ENCODE measurements around the gene TCF25. TPM values are rescaled to one million over a fixed set of nuclear protein-coding genes. Genes with fewer than 3 reads are reported as not detected.
"Not testable (repeated sequence)": the region's sequence is repeated elsewhere in the genome, so short reads cannot be mapped to it uniquely, and the experiment has no call there.

TCF25 gene
- total RNA-seq, 1 experiment from 2014 or later: 79.6 TPM

GRCh38 chr16:89914642-89915285, 41.4 kb downstream of the TCF25 start:
- H3K9ac ChIP-seq (ENCODE audit: low read length); H3K9me2 ChIP-seq (replicated peaks; ENCODE audit: low read length); H3K79me2 ChIP-seq (ENCODE audit: low read length); POLR2A ChIA-PET (ENCODE audit: unreplicated experiment); DNase-seq; H4K20me1 ChIP-seq (ENCODE audit: low read length); H2AFZ ChIP-seq (ENCODE audit: low read length); H3K27ac ChIP-seq (ENCODE audit: low read length); BruUV-seq (replicated peaks); H3K4me3 ChIP-seq (ENCODE audit: low read length); ATAC-seq; H3K4me2 ChIP-seq (ENCODE audit: low read length); H3K9me3 ChIP-seq (ENCODE audit: low read length); H3K27me3 ChIP-seq (ENCODE audit: low read length); CTCF ChIA-PET; intact Hi-C loops (cut with micrococcal nuclease); H3F3A ChIP-seq (ENCODE audit: low read length, unreplicated experiment): not testable (repeated sequence)
- H3K4me1 ChIP-seq (ENCODE audit: insufficient read depth, low read length): peaks cover 13% of the 10 kb centered on the region
- H3K36me3 ChIP-seq (ENCODE audit: low read depth, low read length): peaks cover 12% of the 10 kb centered on the region

- intact Hi-C loops (cut with micrococcal nuclease): no loop called here
- POLR2A ChIA-PET (ENCODE audit: unreplicated experiment): no interaction called here
- H2AFZ ChIP-seq (ENCODE audit: low read length): no peak overlapping the region
These were observed 42.2 kb downstream of the TCF25 start for GRCh38 chr16:89915303-89916232.

GRCh38 chr16:89917773-89918452, 44.5 kb downstream of the TCF25 start:
- peak overlapping the region; percentile 83 for H2AFZ ChIP-seq (ENCODE audit: low read length)

More at GRCh38 chr16:89915303-89916232, 42.2 kb downstream of the TCF25 start:
- ATAC-seq: no peak
- Histone ChIP-seq H3K4me2 (ENCODE audit: low read length) (no peak overlapping the region), H3K79me2 (ENCODE audit: low read length) (no peaks in the 10 kb centered on the region), H3K9ac (ENCODE audit: low read length) (no peak overlapping the region), H3K36me3 (ENCODE audit: low read depth, low read length) (peaks cover 9% of the 10 kb centered on the region), H3K27ac (ENCODE audit: low read length) (no peak overlapping the region), H3F3A (ENCODE audit: low read length, unreplicated experiment) (no peaks in the 10 kb centered on the region), H3K4me3 (ENCODE audit: low read length) (no peak overlapping the region), H4K20me1 (ENCODE audit: low read length) (no peaks in the 10 kb centered on the region), H3K27me3 (ENCODE audit: low read length) (no peaks in the 10 kb centered on the region), H3K4me1 (ENCODE audit: insufficient read depth, low read length) (peaks cover 15% of the 10 kb centered on the region), H3K9me3 (ENCODE audit: low read length) (no peaks in the 10 kb centered on the region), H3K9me2 (replicated peaks; ENCODE audit: low read length) (no peaks in the 10 kb centered on the region)
- no peak for TF ChIP-seq EZH2 (IDR thresholded peaks at IDR 0.05; ENCODE audit: low read length, unreplicated experiment)
- no peak for TF ChIP-seq CTCF (conservative IDR thresholded peaks at IDR 0.05; ENCODE audit: low read depth, low read length)
- no peak for TF ChIP-seq EZH2phosphoT487 (IDR thresholded peaks at IDR 0.05; ENCODE audit: borderline replicate concordance, low read length)
- DNase-seq: no peak
- no TSS peak for BruUV-seq (replicated peaks)
- CTCF ChIA-PET: no interaction called here

More at GRCh38 chr16:89917773-89918452, 44.5 kb downstream of the TCF25 start:
- H3K79me2 ChIP-seq (ENCODE audit: low read length): no peaks in the 10 kb centered on the region
- intact Hi-C loops (cut with micrococcal nuclease): no loop called here
- no peaks in the 10 kb centered on the region for H4K20me1 ChIP-seq (ENCODE audit: low read length)
- H3K9ac ChIP-seq (ENCODE audit: low read length): peak overlapping the region; percentile 40
- ATAC-seq (peak; percentile 42), DNase-seq (peak; percentile 63)
- CTCF ChIA-PET: no interaction called here
- peak overlapping the region; percentile 87 for H3K4me2 ChIP-seq (ENCODE audit: low read length)
- TF ChIP-seq EZH2phosphoT487 (IDR thresholded peaks at IDR 0.05; ENCODE audit: borderline replicate concordance, low read length): peak; percentile 74
- no peak for TF ChIP-seq EZH2 (IDR thresholded peaks at IDR 0.05; ENCODE audit: low read length, unreplicated experiment)
- BruUV-seq (replicated peaks): no TSS peak
- H3K9me2 ChIP-seq (replicated peaks; ENCODE audit: low read length): no peaks in the 10 kb centered on the region
- H3K9me3 ChIP-seq (ENCODE audit: low read length): no peaks in the 10 kb centered on the region
- no peaks in the 10 kb centered on the region for H3F3A ChIP-seq (ENCODE audit: low read length, unreplicated experiment)
- POLR2A ChIA-PET (ENCODE audit: unreplicated experiment): interaction anchor here (0.6 kb wide), 1 partner anchor 58 kb away, joined by 4 read pairs; no protein-coding TSS in a partner anchor
- H3K27me3 ChIP-seq (ENCODE audit: low read length): no peaks in the 10 kb centered on the region
- H3K4me1 ChIP-seq (ENCODE audit: insufficient read depth, low read length): peaks cover 30% of the 10 kb centered on the region
- peak overlapping the region; percentile 46; the same call in 1 of the 2 replicates for H3K27ac ChIP-seq (ENCODE audit: low read length)
- H3K4me3 ChIP-seq (ENCODE audit: low read length): peak overlapping the region; percentile 51
- no peaks in the 10 kb centered on the region for H3K36me3 ChIP-seq (ENCODE audit: low read depth, low read length)

Measured in PC-3 (cell line).